ENCODE results near the gene AKIRIN2.

DNA sequence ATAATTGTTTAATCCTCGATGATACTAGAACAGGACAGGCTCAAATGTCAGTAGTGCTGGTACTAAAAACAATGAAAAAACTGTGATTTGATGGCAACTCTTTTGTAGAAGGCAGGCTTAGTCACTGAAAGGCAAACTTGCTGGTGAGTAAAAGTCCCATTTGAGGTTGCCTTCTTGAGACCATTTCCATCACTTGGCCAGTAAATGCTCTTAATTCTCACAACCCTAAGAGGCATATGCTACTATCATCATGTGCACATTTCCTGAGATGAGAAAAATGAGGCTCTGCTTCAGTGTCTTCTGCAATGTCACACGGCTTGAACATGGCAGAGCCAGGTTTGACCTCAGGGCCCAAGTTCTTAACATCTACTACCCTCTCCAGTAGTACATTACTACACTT is 9.9 kb downstream of the AKIRIN2 start:
- TF ChIP-seq TAF1 (IDR thresholded peaks at IDR 0.05; ENCODE audit: borderline replicate concordance, low read depth, low read length) (no peak), POLR2A (IDR thresholded peaks at IDR 0.05; ENCODE audit: low read depth, low read length) (no peak), CHD2 (IDR thresholded peaks at IDR 0.05; ENCODE audit: borderline replicate concordance, low read depth, low read length) (no peak), BHLHE40 (IDR thresholded peaks at IDR 0.05; ENCODE audit: borderline replicate concordance in 1 of 2, low read depth in 2 of 2, low read length in 1 of 2) (no peak), LARP7 (IDR thresholded peaks at IDR 0.05) (no peak)
- TF ChIP-seq, protein P1, sequence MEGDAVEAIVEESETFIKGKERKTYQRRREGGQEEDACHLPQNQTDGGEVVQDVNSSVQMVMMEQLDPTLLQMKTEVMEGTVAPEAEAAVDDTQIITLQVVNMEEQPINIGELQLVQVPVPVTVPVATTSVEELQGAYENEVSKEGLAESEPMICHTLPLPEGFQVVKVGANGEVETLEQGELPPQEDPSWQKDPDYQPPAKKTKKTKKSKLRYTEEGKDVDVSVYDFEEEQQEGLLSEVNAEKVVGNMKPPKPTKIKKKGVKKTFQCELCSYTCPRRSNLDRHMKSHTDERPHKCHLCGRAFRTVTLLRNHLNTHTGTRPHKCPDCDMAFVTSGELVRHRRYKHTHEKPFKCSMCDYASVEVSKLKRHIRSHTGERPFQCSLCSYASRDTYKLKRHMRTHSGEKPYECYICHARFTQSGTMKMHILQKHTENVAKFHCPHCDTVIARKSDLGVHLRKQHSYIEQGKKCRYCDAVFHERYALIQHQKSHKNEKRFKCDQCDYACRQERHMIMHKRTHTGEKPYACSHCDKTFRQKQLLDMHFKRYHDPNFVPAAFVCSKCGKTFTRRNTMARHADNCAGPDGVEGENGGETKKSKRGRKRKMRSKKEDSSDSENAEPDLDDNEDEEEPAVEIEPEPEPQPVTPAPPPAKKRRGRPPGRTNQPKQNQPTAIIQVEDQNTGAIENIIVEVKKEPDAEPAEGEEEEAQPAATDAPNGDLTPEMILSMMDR (IDR thresholded peaks at IDR 0.05 in 2 of 3, conservative IDR thresholded peaks at IDR 0.05 in 1 of 3; ENCODE audit: control insufficient read depth in 2 of 3, extremely low read depth in 1 of 3, insufficient read depth in 1 of 3, low read depth in 3 of 3, low read length in 3 of 3): no peak
- TF ChIP-seq, protein P2, sequence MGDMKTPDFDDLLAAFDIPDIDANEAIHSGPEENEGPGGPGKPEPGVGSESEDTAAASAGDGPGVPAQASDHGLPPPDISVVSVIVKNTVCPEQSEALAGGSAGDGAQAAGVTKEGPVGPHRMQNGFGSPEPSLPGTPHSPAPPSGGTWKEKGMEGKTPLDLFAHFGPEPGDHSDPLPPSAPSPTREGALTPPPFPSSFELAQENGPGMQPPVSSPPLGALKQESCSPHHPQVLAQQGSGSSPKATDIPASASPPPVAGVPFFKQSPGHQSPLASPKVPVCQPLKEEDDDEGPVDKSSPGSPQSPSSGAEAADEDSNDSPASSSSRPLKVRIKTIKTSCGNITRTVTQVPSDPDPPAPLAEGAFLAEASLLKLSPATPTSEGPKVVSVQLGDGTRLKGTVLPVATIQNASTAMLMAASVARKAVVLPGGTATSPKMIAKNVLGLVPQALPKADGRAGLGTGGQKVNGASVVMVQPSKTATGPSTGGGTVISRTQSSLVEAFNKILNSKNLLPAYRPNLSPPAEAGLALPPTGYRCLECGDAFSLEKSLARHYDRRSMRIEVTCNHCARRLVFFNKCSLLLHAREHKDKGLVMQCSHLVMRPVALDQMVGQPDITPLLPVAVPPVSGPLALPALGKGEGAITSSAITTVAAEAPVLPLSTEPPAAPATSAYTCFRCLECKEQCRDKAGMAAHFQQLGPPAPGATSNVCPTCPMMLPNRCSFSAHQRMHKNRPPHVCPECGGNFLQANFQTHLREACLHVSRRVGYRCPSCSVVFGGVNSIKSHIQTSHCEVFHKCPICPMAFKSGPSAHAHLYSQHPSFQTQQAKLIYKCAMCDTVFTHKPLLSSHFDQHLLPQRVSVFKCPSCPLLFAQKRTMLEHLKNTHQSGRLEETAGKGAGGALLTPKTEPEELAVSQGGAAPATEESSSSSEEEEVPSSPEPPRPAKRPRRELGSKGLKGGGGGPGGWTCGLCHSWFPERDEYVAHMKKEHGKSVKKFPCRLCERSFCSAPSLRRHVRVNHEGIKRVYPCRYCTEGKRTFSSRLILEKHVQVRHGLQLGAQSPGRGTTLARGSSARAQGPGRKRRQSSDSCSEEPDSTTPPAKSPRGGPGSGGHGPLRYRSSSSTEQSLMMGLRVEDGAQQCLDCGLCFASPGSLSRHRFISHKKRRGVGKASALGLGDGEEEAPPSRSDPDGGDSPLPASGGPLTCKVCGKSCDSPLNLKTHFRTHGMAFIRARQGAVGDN (IDR thresholded peaks at IDR 0.05): no peak; the same call in 1 of the 2 replicates

Data from GM12878 (cell line).